Measurements from ENCODE around the gene MRPS27. TPM values are rescaled to one million over a fixed set of nuclear protein-coding genes. Genes with fewer than 3 reads are reported as not detected.
A peak's percentile ranks its signal among the peaks of the same experiment; 100 is the strongest.

The MRPS27 gene
- total and polyA plus RNA-seq, 12 donors: 20.8 to 91.8 (median 75.8) TPM

GRCh38 chr5:72347801-72348308 is 27.8 kb upstream of the MRPS27 start:
- Histone ChIP-seq H3K27me3 (no peaks in the 10 kb centered on the region), H3K36me3 (peaks cover 0 to 49% (median 11%) of the 10 kb centered on the region in 9 donors), H3K4me3 (no peak overlapping the region), H3K4me1 (peaks cover 0 to 25% (median 0%) of the 10 kb centered on the region in 9 donors), H3K9me3 (no peaks in the 10 kb centered on the region), H3K27ac (peak overlapping the region in 1 of 10 donors; percentile 60)
- ATAC-seq (no peak), DNase-seq (no peak)
- TF ChIP-seq CTCF (IDR thresholded peaks at IDR 0.05): no peak
- intact Hi-C loops (cut with DNase I): no loop called here
- 85 to 90% methylated on average over 4 of the region's 4 CpGs for WGBS, 2 donors

GRCh38 chr5:72346398-72346797 is 26.4 kb upstream of the MRPS27 start:
- intact Hi-C loops (cut with DNase I): no loop called here
- ATAC-seq: no peak
- H3K9me3 ChIP-seq: no peaks in the 10 kb centered on the region

GRCh38 chr5:72338689-72339209 is 18.7 kb upstream of the MRPS27 start:
- peaks cover 0 to 88% (median 10%) of the 10 kb centered on the region in 9 donors for H3K36me3 ChIP-seq
- H3K4me3 ChIP-seq: no peak overlapping the region
- no peak for TF ChIP-seq CTCF (IDR thresholded peaks at IDR 0.05)
- WGBS, 2 donors: 92 to 93% methylated on average over 4 of the region's 4 CpGs
- H3K27ac ChIP-seq: peak overlapping the region in 4 of 10 donors; percentile 15 to 47 (median 31)
- ATAC-seq: no peak
- no peaks in the 10 kb centered on the region for H3K27me3 ChIP-seq
- no peaks in the 10 kb centered on the region for H3K9me3 ChIP-seq
- intact Hi-C loops (cut with DNase I): no loop called here
- no peaks in the 10 kb centered on the region for H3K4me1 ChIP-seq
- no peak for DNase-seq

More at GRCh38 chr5:72346398-72346797, 26.4 kb upstream of the MRPS27 start:
- no peak for TF ChIP-seq CTCF (IDR thresholded peaks at IDR 0.05)
- no peaks in the 10 kb centered on the region for H3K27me3 ChIP-seq
- H3K4me3 ChIP-seq: no peak overlapping the region
- no peak for DNase-seq
- H3K36me3 ChIP-seq: peaks cover 0 to 62% (median 11%) of the 10 kb centered on the region in 9 donors
- peaks cover 0 to 22% (median 0%) of the 10 kb centered on the region in 9 donors for H3K4me1 ChIP-seq
- H3K27ac ChIP-seq: no peak overlapping the region
- 92% methylated on average over 2 of the region's 2 CpGs for WGBS, 2 donors

GRCh38 chr5:72337159-72337558 is 17.1 kb upstream of the MRPS27 start:
- no peaks in the 10 kb centered on the region for H3K27me3 ChIP-seq
- no peaks in the 10 kb centered on the region for H3K9me3 ChIP-seq
- peak in 5 of 8 donors; percentile 54 to 83 (median 78) for ATAC-seq
- TF ChIP-seq CTCF (IDR thresholded peaks at IDR 0.05): no peak
- intact Hi-C loops (cut with DNase I): no loop called here
- H3K4me1 ChIP-seq: no peaks in the 10 kb centered on the region
- H3K27ac ChIP-seq: peak overlapping the region in 3 of 10 donors; percentile 34 to 52 (median 40)
- 78 to 95% methylated on average over 1 of the region's 1 CpG for WGBS, 2 donors
- peak in 1 of 2 donors; percentile 11 for DNase-seq
- peaks cover 0 to 88% (median 10%) of the 10 kb centered on the region in 9 donors for H3K36me3 ChIP-seq
- H3K4me3 ChIP-seq: no peak overlapping the region

All from heart right ventricle (tissue), 16 donors.